GM12878 (cell line): Measurements from ENCODE around the gene MYO10. TPM values are rescaled to one million over a fixed set of nuclear protein-coding genes. Genes with fewer than 3 reads are reported as not detected.

ENCODE experiments used
- ATAC-seq: fragments of 200-7000 bp; cut with Tn5 transposase; 3 replicates; pipeline ENCODE4 v1.9.1; 2020; ENCODE audit warnings: mild to moderate bottlenecking, moderate library complexity
- BruUV-seq: library from RNA; stranded (reverse); fragments of 400-500 nt; replicated peaks from 2 replicates; lab custom pipeline; 2021; lab: Mats Ljungman, UMichigan
- CTCF ChIA-PET: fragments of 300-600 bp; sonication (Branson Sonifier 250); formaldehyde crosslinking; extraction: SDS; loops from one replicate; lab custom pipeline; 2021; ENCODE audit warnings: inconsistent platforms; lab: Yijun Ruan, JAX
- POLR2A ChIA-PET: fragments of 350-600 bp; formaldehyde crosslinking; extraction: SDS; loops from one replicate; lab custom pipeline; 2021; ENCODE audit warnings: inconsistent platforms; lab: Charles Lee
- RAD21 ChIA-PET: fragments of 300-600 bp; sonication (Branson Sonifier 250); formaldehyde crosslinking; loops from one replicate; lab custom pipeline; 2023; ENCODE audit warnings: antibody characterized with exemption; ENCODE audit not compliant: unreplicated experiment; lab: Charles Lee
- SMC1A ChIA-PET: fragments of 300-600 bp; sonication (Branson Sonifier 250); formaldehyde crosslinking; loops from one replicate; lab custom pipeline; 2023; ENCODE audit not compliant: unreplicated experiment, uncharacterized antibody; lab: Charles Lee
- DNase-seq: peaks from one replicate; pipeline ENCODE4 v3.0.0-alpha.2; 2011; ENCODE audit warnings: low read depth, low spot score
- FAIRE-seq: peaks from 3 replicates; lab custom pipeline; 2011; peaks lifted over from hg19 to GRCh38; lab: Jason Lieb, UNC
- H2AFZ ChIP-seq: 2 replicates; pipeline ENCODE4 v1.6.0; 2011; ENCODE audit warnings: low read depth, low read length, control low read depth; ENCODE audit not compliant: control insufficient read depth
- H3K27ac ChIP-seq: 2 replicates; pipeline ENCODE4 v1.5.1; 2011; ENCODE audit warnings: control low read depth; ENCODE audit not compliant: control insufficient read depth, insufficient read depth
- H3K27me3 ChIP-seq, 2 experiments: replicated peaks in 1 of 2; 2 replicates each; pipeline versions ENCODE4 v1.6.0 to v1.6.1; 2011; ENCODE audit warnings: low read length in 1 of 2; ENCODE audit not compliant: control insufficient read depth in 2 of 2, insufficient read depth in 2 of 2
- H3K36me3 ChIP-seq, 2 experiments: 2 replicates each; pipeline ENCODE4 v1.5.1; 2011; ENCODE audit warnings: low read length in 1 of 2; ENCODE audit not compliant: control insufficient read depth in 2 of 2, insufficient read depth in 2 of 2
- H3K4me1 ChIP-seq: 2 replicates; pipeline ENCODE4 v1.6.1; 2011; ENCODE audit warnings: mild to moderate bottlenecking, low read length, moderate library complexity, mixed read lengths; ENCODE audit not compliant: control insufficient read depth, insufficient read depth
- H3K4me2 ChIP-seq: 2 replicates; pipeline ENCODE4 v1.6.0; 2011; ENCODE audit warnings: control low read depth; ENCODE audit not compliant: control insufficient read depth, insufficient read depth
- H3K4me3 ChIP-seq: fragments of 200-600 bp; sonication (generic); 2 replicates; pipeline ENCODE4 v1.5.1; 2016
- H3K79me2 ChIP-seq: 2 replicates; pipeline ENCODE4 v1.6.0; 2011; ENCODE audit warnings: low read length; ENCODE audit not compliant: control insufficient read depth, insufficient read depth
- H3K9ac ChIP-seq: 2 replicates; pipeline ENCODE4 v1.8.0; 2011; ENCODE audit warnings: low read length, control low read depth, mixed read lengths; ENCODE audit not compliant: control insufficient read depth, insufficient read depth
- H3K9me3 ChIP-seq: replicated peaks from 3 replicates; pipeline ENCODE4 v1.5.1; 2011; ENCODE audit warnings: mild to moderate bottlenecking, low read length; ENCODE audit not compliant: control insufficient read depth, insufficient read depth
- H4K20me1 ChIP-seq: 2 replicates; pipeline ENCODE4 v1.6.0; 2011; ENCODE audit not compliant: control insufficient read depth, insufficient read depth
- ATF7 ChIP-seq: fragments of 450-650 bp; IDR thresholded peaks from 2 replicates; pipeline ENCODE4 v1.6.1; 2016; ENCODE audit warnings: low read depth, mild to moderate bottlenecking
- CBX5 ChIP-seq: sonication (generic); IDR thresholded peaks from 2 replicates; pipeline ENCODE4 v1.6.1; 2016; ENCODE audit warnings: low read depth, moderate library complexity, mild to moderate bottlenecking, inconsistent platforms
- CEBPB ChIP-seq, 2 experiments: fragments of 150-350 bp in 1 of 2; IDR thresholded peaks; 2 replicates each; pipeline ENCODE4 v1.6.1; 2012 to 2014; ENCODE audit warnings: low read depth in 2 of 2, low read length in 2 of 2, borderline replicate concordance in 1 of 2, inconsistent platforms in 1 of 2
- CTCF ChIP-seq, 3 experiments: IDR thresholded peaks in 2 of 3; conservative IDR thresholded peaks in 1 of 3; 2 replicates each; pipeline ENCODE4 v1.5.1; 2011; ENCODE audit warnings: low read depth in 3 of 3, low read length in 3 of 3, mild to moderate bottlenecking in 3 of 3, control low read depth in 2 of 3, moderate library complexity in 2 of 3, inconsistent platforms in 1 of 3, mixed read lengths in 1 of 3; ENCODE audit not compliant: control insufficient read depth in 2 of 3, insufficient read depth in 1 of 3; ENCODE audit errors: extremely low read depth in 1 of 3
- HSF1 ChIP-seq: fragments of 150-350 bp; IDR thresholded peaks from 2 replicates; pipeline ENCODE4 v1.6.1; 2014; ENCODE audit warnings: mild to moderate bottlenecking, low read depth, low read length
- IRF5 ChIP-seq: fragments of 450-650 bp; IDR thresholded peaks from 2 replicates; pipeline ENCODE4 v1.6.1; 2017; ENCODE audit warnings: borderline replicate concordance
- KLF5 ChIP-seq: fragments of 450-650 bp; IDR thresholded peaks from 2 replicates; pipeline ENCODE4 v1.6.1; 2014; ENCODE audit warnings: mild to moderate bottlenecking; ENCODE audit not compliant: partially characterized antibody
- MAX ChIP-seq: IDR thresholded peaks from 2 replicates; pipeline ENCODE4 v1.6.1; 2012; ENCODE audit warnings: low read depth, low read length, improper control_type of control experiment
- MEF2A ChIP-seq: IDR thresholded peaks from 2 replicates; pipeline ENCODE4 v1.6.1; 2011; ENCODE audit warnings: low read depth, mild to moderate bottlenecking, low read length, moderate library complexity; ENCODE audit not compliant: insufficient read depth
- POLR2AphosphoS5 ChIP-seq: IDR thresholded peaks from 2 replicates; pipeline ENCODE4 v1.6.1; 2011; ENCODE audit warnings: mild to moderate bottlenecking, low read length, inconsistent platforms
- POU2F2 ChIP-seq: IDR thresholded peaks from 3 replicates; pipeline ENCODE4 v1.6.1; 2011; ENCODE audit warnings: low read depth, mild to moderate bottlenecking, low read length, borderline replicate concordance
- SMAD5 ChIP-seq: IDR thresholded peaks from 2 replicates; pipeline ENCODE4 v1.6.1; 2016; ENCODE audit warnings: antibody characterized with exemption, low read depth
- SREBF1 ChIP-seq: IDR thresholded peaks from 2 replicates; pipeline ENCODE4 v1.6.1; 2012; ENCODE audit warnings: mild to moderate bottlenecking, low read length
- SRF ChIP-seq, 2 experiments: IDR thresholded peaks; 2 replicates each; pipeline ENCODE4 v1.6.1; 2011; ENCODE audit warnings: low read depth in 2 of 2, low read length in 2 of 2, mild to moderate bottlenecking in 1 of 2, moderate library complexity in 1 of 2
- SUZ12 ChIP-seq: fragments of 200-600 bp; sonication (generic); IDR thresholded peaks from one replicate; pipeline ENCODE4 v1.6.1; 2018; ENCODE audit warnings: antibody characterized with exemption, mild to moderate bottlenecking; ENCODE audit not compliant: unreplicated experiment
- WGBS: methylation state at CpG from one replicate; pipeline ENCODE4 v1.1.6; 2016; ENCODE audit warnings: low lambda C conversion rate; ENCODE audit not compliant: insufficient replicate concordance, insufficient coverage; ENCODE audit errors: missing lambda C conversion rate; 5-methylcytosine and 5-hydroxymethylcytosine counted together
- in situ Hi-C: fragments of 300-500 bp; cut with MboI; formaldehyde crosslinking; loops from 9 replicates; pipeline ENCODE4 v1.14.3; 2018; ENCODE audit warnings: mixed read lengths
- intact Hi-C: fragments of 100-400 bp; cut with micrococcal nuclease; formaldehyde crosslinking; loops from one replicate; pipeline ENCODE4 v1.14.2; 2022; ENCODE audit not compliant: unreplicated experiment
- polyA plus RNA-seq, 11 experiments: library from polyadenylated mRNA; depleted of rRNA in 4 of 11; unstranded in 6 of 11; stranded (reverse) in 5 of 11; fragments of >200 nt; fragmentation: Nextera tagmentation in 4 of 11; fragmentation: Illumina TruSeq in 1 of 11; extraction: Ambion mirVana in 4 of 11; extraction: Trizol in 1 of 11; gene quantifications; 1 replicate in 1 of 11; 2 replicates in 10 of 11; pipeline versions ENCODE4 v1.2.1 to v1.2.3, GENCODE V29; 2011 to 2016; ENCODE audit warnings: inconsistent platforms in 2 of 11, missing spikeins in 2 of 11, low read depth in 1 of 11
- total RNA-seq, 4 experiments: library from RNA; depleted of rRNA in 3 of 4; stranded (reverse); fragments of >200 nt in 3 of 4; fragmentation: Illumina TruSeq in 1 of 4; extraction: Trizol in 1 of 4; gene quantifications; 2 replicates each; pipeline versions ENCODE4 v1.2.1 to v1.2.3, GENCODE V29; 2013 to 2021

Gene MYO10
- total and polyA plus RNA-seq, 10 of the 15 experiments (the other 5 are each of a cell fraction or from before 2014, with no cell fraction given) = 0.02 to 0.77 (median 0.17) TPM

- no peak for TF ChIP-seq IRF5
These were observed 128.1 kb downstream of the MYO10 start (continued) for GRCh38 chr5:16808021-16808420.

GRCh38 chr5:16807547-16807864 lies 128.6 kb downstream of the MYO10 start:
- intact Hi-C loops = no loop called here
- Histone ChIP-seq H3K9ac (no peak overlapping the region), H3K27ac (no peak overlapping the region), H4K20me1 (no peaks in the 10 kb centered on the region), H3K79me2 (no peaks in the 10 kb centered on the region), H3K4me3 (no peak overlapping the region), H3K27me3 (no peaks in the 10 kb centered on the region), H3K4me2 (no peak overlapping the region), H3K36me3 (no peaks in the 10 kb centered on the region), H3K4me1 (no peaks in the 10 kb centered on the region), H3K9me3 (no peaks in the 10 kb centered on the region), H2AFZ (no peak overlapping the region)
- no peak for ATAC-seq
- BruUV-seq = no TSS peak
- FAIRE-seq = no peak
- RAD21 ChIA-PET = no interaction called here
- whole genome bisulfite sequencing = 75% methylated on average over 5 of the region's 5 CpGs
- POLR2A ChIA-PET = no interaction called here
- TF ChIP-seq POLR2AphosphoS5 (no peak), HSF1 (no peak), CBX5 (no peak), KLF5 (no peak), CEBPB (IDR thresholded peaks at IDR 0.05; ENCODE audit: borderline replicate concordance in 1 of 2, low read depth in 2 of 2, low read length in 2 of 2) (no peak), SMAD5 (no peak), ATF7 (no peak), SUZ12 (no peak), POU2F2 (no peak), CTCF (IDR thresholded peaks at IDR 0.05 in 2 of 3, conservative IDR thresholded peaks at IDR 0.05 in 1 of 3; ENCODE audit: control insufficient read depth in 2 of 3, extremely low read depth in 1 of 3, insufficient read depth in 1 of 3, low read depth in 3 of 3, low read length in 3 of 3) (no peak), MEF2A (no peak), SRF (IDR thresholded peaks at IDR 0.05; ENCODE audit: low read depth in 2 of 2, low read length in 2 of 2) (no peak), SREBF1 (no peak), MAX (no peak)
- SMC1A ChIA-PET = no interaction called here
- DNase-seq = no peak
- in situ Hi-C loops = no loop called here
- CTCF ChIA-PET = no interaction called here
